NT2/D1 (cell line): ENCODE data around the gene SYS1.

Source experiments
- SUZ12 ChIP-seq: IDR thresholded peaks from 2 replicates; pipeline ENCODE4 v1.6.1; 2011; ENCODE audit not compliant: insufficient read length, insufficient read depth; ENCODE audit errors: extremely low read depth
- YY1 ChIP-seq: IDR thresholded peaks from 2 replicates; pipeline ENCODE4 v1.6.1; 2011; ENCODE audit not compliant: insufficient read length, insufficient read depth

DNA sequence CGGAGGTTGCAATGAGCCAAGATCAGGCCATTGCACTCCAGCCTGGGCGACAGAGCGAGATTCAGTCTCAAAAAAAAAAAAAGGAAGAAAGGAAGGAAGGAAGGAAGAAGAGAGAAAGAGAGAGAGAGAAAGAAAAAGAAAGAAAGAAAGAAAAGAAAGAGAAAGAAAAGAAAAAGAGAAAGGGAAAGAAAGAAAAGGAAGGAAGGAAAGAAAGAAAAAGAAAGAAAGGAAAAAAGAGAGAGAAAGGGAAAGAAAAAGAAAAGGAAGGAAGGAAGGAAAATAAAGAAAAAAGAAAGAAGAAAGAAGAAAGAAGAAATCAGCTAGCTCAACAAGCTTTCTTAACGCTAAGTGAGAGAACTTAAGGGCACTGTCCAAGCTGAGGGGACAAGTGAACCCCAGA, 47.3 kb upstream of the SYS1 start:
- no peak for TF ChIP-seq YY1
- TF ChIP-seq SUZ12 = no peak
